Stimulated activated CD8-positive, alpha-beta memory T cell treated with anti-CD3 and anti-CD28 coated beads, Interleukin-7, amount 100 ng/mL, for 48 hours (primary cell): ENCODE measurements around the gene RAPGEFL1.
"Not testable (repeated sequence)": the region's sequence is repeated elsewhere in the genome, so short reads cannot be mapped to it uniquely, and the experiment has no call there.

Experiments used
- DNase-seq, 2 donors: peaks; one replicate each; pipeline ENCODE4 v3.0.0-alpha.2; 2020; ENCODE audit warnings: low read depth in 1 of 2; ENCODE audit errors: extremely low read depth in 1 of 2

Gene RAPGEFL1

GRCh38 chr17:40206193-40206592, 28.9 kb downstream of the RAPGEFL1 start:
- DNase-seq = not testable (repeated sequence)

- DNase-seq = no peak
Observed at GRCh38 chr17:40209404-40210093, 32.3 kb downstream of the RAPGEFL1 start.

GRCh38 chr17:40213914-40214313, 36.6 kb downstream of the RAPGEFL1 start:
- DNase-seq = not testable (repeated sequence)

- no peak for DNase-seq
Observed at GRCh38 chr17:40218006-40218739, 40.9 kb downstream of the RAPGEFL1 start.

DNA sequence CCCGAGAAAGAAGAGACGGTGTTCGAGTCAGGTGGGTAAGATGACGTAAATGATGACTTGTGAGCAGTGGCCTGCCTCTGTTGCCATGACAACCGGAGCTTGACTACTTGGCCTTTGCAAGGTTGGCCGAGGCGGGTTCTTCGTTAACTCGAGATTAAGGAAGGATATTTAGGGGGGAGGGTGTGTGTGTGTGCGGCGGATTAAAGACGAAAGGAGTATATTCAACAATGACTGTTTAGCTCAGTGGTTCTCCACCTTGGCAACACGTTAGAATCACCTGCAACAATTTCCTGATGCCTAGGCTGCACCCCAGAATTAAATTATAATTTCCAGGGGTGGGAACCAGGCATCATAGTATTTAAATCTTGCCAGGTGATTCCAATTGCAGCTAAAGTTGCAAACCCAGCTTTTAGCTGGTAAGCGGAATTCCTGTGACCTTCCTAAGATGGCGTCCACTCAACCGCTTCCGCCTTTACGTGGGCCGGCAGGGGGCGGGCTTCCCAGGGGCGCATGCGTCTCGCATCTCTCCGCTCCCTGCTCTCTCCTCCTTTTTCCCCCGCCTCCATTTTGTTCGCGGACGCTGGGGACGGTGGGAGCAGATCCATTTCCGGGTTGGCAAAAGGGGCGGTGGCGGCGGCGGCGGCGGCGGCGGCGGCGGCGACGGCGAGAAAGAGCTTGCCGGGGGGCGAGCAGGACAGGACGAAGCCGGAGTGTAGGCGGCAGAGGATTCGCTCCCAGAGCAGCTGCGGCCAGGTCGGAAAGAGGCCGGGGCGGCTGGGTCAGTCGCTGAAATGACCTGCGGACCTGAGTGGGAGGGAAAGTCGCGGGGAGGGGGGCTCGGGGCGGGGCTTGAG, 41.7 kb downstream of the RAPGEFL1 start, which contains the start of gene WIPF2:
Gene WIPF2, plus strand, starts transcription at position 565 of the 854 bp plus-strand sequence. CDS start 37,156 bp downstream, outside the sequence.
- peak; percentile 95 to 97 for DNase-seq

GRCh38 chr17:40219594-40220338, 42.5 kb downstream of the RAPGEFL1 start:
- peak in 1 of 2 donors; percentile 5 for DNase-seq

DNA sequence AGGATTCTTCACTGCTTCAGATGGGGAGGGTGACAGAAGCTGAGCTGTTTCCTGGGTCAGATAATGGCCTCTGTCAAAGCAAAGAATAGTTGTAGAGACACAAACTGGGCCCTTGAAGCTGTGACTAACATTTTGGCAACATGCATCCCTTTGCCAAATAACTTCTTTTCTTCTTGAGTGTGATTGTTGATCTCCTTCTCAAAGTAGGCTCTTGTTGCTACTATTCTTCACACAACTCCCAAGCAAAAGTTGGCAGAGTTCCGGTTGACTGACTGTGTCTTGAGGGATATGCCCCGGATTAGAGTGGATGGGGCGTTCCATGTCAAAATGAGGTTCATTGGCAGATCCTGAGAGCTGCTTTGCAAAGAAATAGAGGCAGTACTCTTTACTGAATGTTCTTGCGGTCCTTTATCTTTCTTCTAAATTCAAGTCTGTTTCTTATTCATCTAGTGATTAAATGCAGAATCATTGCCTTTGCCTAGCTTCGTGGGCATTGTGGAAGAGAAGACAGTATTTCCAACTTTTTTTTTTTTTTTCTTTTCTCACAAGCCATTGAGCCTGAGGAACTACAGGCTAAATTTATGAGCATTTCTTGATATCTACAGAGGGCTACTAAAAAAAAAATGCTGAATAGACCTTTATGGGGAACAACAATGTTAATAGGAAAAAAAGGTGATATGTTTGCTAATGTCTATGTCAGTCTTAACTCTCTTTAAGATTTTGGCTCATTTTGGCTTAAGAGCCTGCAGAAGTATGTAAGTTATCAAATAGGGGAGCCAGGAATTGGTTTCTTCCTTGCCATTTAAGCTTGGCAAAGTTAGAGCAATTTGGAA, 47.7 kb downstream of the RAPGEFL1 start:
- DNase-seq = no peak

GRCh38 chr17:40229146-40229545, 51.9 kb downstream of the RAPGEFL1 start:
- not testable (repeated sequence) for DNase-seq

- DNase-seq = no peak
Observed at GRCh38 chr17:40230670-40231069, 53.4 kb downstream of the RAPGEFL1 start.

DNA sequence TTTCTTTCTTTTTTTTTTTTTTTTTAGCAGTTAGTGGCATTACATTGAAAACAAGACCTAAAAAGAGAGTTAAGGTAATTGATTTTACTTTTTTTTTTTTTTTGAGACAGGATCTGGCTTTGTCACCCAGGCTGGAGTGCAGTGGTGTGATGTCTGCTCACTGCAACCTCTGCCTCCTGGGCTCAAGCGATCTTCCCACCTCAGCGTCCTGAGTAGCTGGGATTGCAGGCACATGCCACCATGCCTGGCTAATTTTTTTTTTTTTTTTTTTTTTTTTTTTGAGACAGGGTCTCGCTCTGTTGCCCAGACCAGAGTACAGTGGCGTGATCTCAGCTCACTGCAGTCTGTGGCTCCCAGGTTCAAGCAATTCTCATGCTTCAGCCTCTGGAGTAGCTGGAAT, 54.7 kb downstream of the RAPGEFL1 start:
- DNase-seq = not testable (repeated sequence)

- DNase-seq = no peak
Observed at GRCh38 chr17:40241252-40241834, 64.1 kb downstream of the RAPGEFL1 start.

DNA sequence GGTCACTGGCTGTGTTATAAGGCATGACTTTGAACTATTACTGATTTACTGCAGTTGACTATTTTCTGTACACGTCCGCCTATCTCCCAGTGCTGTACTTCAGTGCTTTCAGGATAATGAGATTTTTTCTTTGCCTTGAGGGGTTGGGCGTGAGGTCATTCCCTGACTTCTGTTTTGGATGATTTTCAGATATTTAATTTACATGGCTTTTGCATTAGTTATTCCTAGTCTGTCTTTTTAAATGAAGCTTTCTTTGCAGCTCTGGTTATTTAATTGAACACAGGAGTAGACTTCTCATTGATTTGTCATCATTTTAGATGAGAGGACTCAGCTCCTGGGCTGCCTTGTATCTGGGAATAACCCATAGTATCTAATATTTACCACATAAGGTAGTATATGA, 65.5 kb downstream of the RAPGEFL1 start:
- DNase-seq = no peak

- DNase-seq = no peak
Observed at GRCh38 chr17:40243761-40244160, 66.5 kb downstream of the RAPGEFL1 start.

DNA sequence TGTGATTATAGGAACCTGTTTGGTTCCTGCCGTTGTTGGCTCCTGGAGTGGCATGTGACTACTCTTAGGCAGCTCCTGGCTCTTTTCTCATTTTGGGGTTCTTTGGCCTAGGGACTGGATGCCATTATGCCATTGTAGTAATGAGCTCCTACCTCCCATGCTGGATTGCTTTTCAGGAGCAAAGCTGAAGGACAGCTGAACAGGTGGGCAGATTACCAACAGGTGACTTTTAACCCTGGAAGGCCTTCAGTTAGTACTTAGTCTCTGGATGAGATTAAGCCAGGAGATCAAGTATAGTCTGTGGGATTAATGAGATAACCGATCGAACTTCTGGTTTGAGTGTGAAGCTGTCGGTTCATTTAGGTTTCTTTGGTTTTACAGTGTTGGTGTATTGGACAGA, 67.0 kb downstream of the RAPGEFL1 start:
- no peak for DNase-seq
